Psoas muscle (tissue), 8 donors: ENCODE results near the gene TMEM140. TPM values are rescaled to one million over a fixed set of nuclear protein-coding genes. Genes with fewer than 3 reads are reported as not detected.

Source experiments
- ATAC-seq, 4 donors: fragments of 200-7000 bp; cut with Tn5 transposase; one replicate each; pipeline ENCODE4 v1.9.1; 2020; ENCODE audit warnings: moderate library complexity in 3 of 4, mild to moderate bottlenecking in 2 of 4
- DNase-seq, 2 donors: peaks; one replicate each; pipeline ENCODE4 v3.0.0-alpha.2; 2020
- H3K27ac ChIP-seq: fragments of 200-600 bp; one replicate; pipeline ENCODE4 v1.8.0; 2022
- H3K27me3 ChIP-seq, 3 donors: fragments of 200-600 bp in 1 of 3; one replicate each; pipeline versions ENCODE4 v1.6.1 to v1.8.0; 2013 to 2022; ENCODE audit warnings: low read length in 2 of 3, mild to moderate bottlenecking in 2 of 3, moderate library complexity in 1 of 3; ENCODE audit not compliant: insufficient read depth in 3 of 3
- H3K36me3 ChIP-seq, 2 donors: fragments of 200-600 bp in 1 of 2; one replicate each; pipeline versions ENCODE4 v1.6.1 to v1.8.0; 2013 to 2022; ENCODE audit warnings: low read depth in 1 of 2, mild to moderate bottlenecking in 1 of 2, moderate library complexity in 1 of 2; ENCODE audit not compliant: insufficient read depth in 1 of 2
- H3K4me1 ChIP-seq: fragments of 200-600 bp; one replicate; pipeline ENCODE4 v1.8.0; 2022
- H3K4me3 ChIP-seq: fragments of 200-600 bp; one replicate; pipeline ENCODE4 v1.8.0; 2022; ENCODE audit warnings: mild to moderate bottlenecking
- H3K9me3 ChIP-seq: fragments of 200-600 bp; one replicate; pipeline ENCODE4 v1.8.0; 2022
- WGBS, 3 donors: extraction: QIAGEN DNeasy Blood & Tissue Kit; methylation state at CpG; one replicate each; pipeline versions ENCODE4 v1.1.6 to v1.1.7; 2013; 5-methylcytosine and 5-hydroxymethylcytosine counted together
- intact Hi-C, 2 donors: fragments of 100-400 bp; cut with DNase I; formaldehyde crosslinking; loops; one replicate each; pipeline versions ENCODE4 v1.11.0 to v1.14.2; 2022
- polyA plus RNA-seq, 3 donors: library from polyadenylated mRNA; stranded (reverse); fragments of 200-250 nt; gene quantifications; one replicate each; pipeline ENCODE4 v1.2.3, GENCODE V29; 2013
- total RNA-seq, 4 donors: library from RNA; stranded (reverse); fragmentation: NEBNext Ultra II Directional in 2 of 4; extraction: Animal tissue kit (Norgen Biotek cat#: 25700) in 2 of 4; gene quantifications; one replicate each; pipeline versions ENCODE4 v1.2.1 to v1.2.4, GENCODE V29; 2021 to 2023
- TF ChIP-seq, protein P1 (sequence below): fragments of 200-600 bp; IDR thresholded peaks from one replicate; pipeline ENCODE4 v1.8.0; 2022; ENCODE audit warnings: antibody characterized with exemption
- donor health status: healthy with polysubstance abuse.
- donor health status: DM: no; HTN: no; CAD: no; lungs with moderate emphysema.
- donor health status: Bipolar disorder and iron deficiency.
- donor health status: healthy.
- donor health status: DM: yes; HTN: yes; CAD: no.
- donor health status: DM: no; HTN: no; CAD: no.
- donor health status: DM: no; HTN: no; CAD: no.
- donor health status: DM: yes; HTN: yes; CAD: no.

TMEM140 gene
- total and polyA plus RNA-seq, 7 donors: 25.4 to 106 (median 67.0) TPM

DNA sequence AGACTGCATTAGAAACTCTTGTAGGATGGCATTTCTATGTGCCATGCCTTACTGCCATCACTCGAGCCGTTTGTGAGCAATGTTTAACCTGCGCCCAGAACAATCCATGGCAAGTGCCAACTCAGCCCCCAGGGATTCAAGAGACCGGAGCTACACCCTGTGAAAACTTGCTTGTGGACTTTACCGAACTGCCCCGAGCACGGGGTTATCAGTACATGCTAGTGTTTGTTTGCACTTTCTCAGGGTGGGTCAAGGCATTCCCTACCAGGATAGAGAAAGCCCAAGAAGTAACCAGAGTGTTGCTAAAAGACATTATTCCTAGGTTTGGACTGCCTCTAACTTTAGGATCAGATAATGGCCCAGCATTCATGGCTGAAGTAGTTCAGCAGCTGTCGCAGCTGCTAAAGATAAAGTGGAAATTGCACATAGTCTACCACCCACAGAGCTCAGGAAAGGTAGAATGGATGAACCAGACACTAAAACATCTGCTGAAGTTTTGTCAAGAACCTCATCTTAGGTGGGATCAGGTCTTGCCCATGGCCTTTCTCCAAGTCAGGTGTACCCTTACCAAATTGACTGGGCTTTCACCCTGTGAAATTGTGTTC, 31.6 kb downstream of the TMEM140 start:
- no peak for ATAC-seq

DNA sequence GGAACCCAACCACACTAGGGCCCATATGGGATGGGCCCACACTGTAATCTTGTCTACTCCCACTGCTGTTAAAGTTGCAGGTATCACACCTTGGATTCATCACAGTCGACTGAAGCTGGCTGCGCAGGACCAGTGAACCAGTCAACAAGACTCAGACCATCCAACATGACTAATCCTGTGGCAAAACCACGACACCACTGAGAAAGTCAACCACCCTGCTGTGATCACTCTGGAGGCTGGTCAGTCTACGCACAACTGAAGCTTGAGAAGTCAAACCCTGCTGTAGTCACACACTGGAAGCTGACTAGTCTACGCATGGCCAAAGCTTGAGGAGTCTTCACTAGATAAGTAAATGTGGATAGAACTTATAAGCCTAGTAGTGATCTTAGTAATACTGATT, 32.2 kb downstream of the TMEM140 start:
- Histone ChIP-seq H3K9me3 (peaks cover 16% of the 10 kb centered on the region), H3K27me3 (no peaks in the 10 kb centered on the region), H3K4me3 (no peak overlapping the region), H3K36me3 (peaks cover 2 to 100% of the 10 kb centered on the region in 2 donors), H3K4me1 (no peaks in the 10 kb centered on the region), H3K27ac (no peak overlapping the region)
- ATAC-seq (no peak), DNase-seq (no peak)
- intact Hi-C loops: no loop called here
- 96 to 99% (median 96%) methylated on average over 5 of the region's 5 CpGs for WGBS, 3 donors
- TF ChIP-seq, protein P1, sequence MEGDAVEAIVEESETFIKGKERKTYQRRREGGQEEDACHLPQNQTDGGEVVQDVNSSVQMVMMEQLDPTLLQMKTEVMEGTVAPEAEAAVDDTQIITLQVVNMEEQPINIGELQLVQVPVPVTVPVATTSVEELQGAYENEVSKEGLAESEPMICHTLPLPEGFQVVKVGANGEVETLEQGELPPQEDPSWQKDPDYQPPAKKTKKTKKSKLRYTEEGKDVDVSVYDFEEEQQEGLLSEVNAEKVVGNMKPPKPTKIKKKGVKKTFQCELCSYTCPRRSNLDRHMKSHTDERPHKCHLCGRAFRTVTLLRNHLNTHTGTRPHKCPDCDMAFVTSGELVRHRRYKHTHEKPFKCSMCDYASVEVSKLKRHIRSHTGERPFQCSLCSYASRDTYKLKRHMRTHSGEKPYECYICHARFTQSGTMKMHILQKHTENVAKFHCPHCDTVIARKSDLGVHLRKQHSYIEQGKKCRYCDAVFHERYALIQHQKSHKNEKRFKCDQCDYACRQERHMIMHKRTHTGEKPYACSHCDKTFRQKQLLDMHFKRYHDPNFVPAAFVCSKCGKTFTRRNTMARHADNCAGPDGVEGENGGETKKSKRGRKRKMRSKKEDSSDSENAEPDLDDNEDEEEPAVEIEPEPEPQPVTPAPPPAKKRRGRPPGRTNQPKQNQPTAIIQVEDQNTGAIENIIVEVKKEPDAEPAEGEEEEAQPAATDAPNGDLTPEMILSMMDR: no peak

More for the DNA sequence above, 31.6 kb downstream of the TMEM140 start:
- intact Hi-C loops: loop anchor here in 1 of 2 donors (10.0 kb wide), 1 partner anchor 505 kb away; no protein-coding TSS in a partner anchor
- Histone ChIP-seq H3K27ac (no peak overlapping the region), H3K4me1 (no peaks in the 10 kb centered on the region), H3K36me3 (peaks cover 2 to 99% of the 10 kb centered on the region in 2 donors), H3K9me3 (peaks cover 16% of the 10 kb centered on the region), H3K4me3 (no peak overlapping the region), H3K27me3 (no peaks in the 10 kb centered on the region)
- DNase-seq: no peak
- TF ChIP-seq, protein P1: no peak
- WGBS, 3 donors: 93 to 96% (median 94%) methylated on average over 8 of the region's 8 CpGs

DNA sequence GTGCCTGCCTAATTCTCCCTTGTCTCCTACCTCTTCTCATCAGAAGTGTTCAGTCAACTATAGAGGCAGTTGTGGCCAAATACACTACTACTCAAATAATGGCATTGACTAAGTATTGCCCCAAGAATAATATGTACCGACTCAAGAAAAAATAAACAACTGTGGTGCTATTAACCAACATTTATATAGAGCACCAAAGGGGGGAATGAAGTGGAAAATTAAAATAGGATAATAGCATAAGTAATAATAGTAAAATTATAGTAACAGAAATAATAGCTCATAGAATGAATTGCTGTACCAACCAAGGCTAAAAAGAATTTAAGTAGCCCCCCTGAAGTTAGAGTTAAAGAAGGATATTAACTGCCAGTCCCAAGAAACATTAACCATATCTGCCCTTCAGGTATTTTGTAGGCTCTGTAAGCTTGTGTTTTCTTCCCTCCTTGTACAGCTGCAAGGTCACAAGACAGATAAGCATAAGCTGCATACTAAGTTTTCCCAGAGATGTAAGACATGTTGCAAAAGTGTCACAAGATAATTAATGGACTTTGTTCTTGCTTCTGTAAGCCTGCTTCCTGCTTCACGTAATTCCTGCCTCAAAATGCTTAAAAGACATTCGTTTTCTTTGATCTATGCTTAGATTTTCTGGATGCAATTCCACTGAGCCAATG, 33.5 kb downstream of the TMEM140 start:
- H3K4me3 ChIP-seq: no peak overlapping the region
- H3K4me1 ChIP-seq: no peaks in the 10 kb centered on the region
- no peaks in the 10 kb centered on the region for H3K27me3 ChIP-seq
- peaks cover 16% of the 10 kb centered on the region for H3K9me3 ChIP-seq
- 91 to 98% (median 93%) methylated on average over 3 of the region's 3 CpGs for WGBS, 3 donors
- H3K27ac ChIP-seq: no peak overlapping the region
- DNase-seq: no peak
- intact Hi-C loops: no loop called here
- no peak for ATAC-seq
- TF ChIP-seq, protein P1: no peak
- H3K36me3 ChIP-seq: peaks cover 2 to 100% of the 10 kb centered on the region in 2 donors

DNA sequence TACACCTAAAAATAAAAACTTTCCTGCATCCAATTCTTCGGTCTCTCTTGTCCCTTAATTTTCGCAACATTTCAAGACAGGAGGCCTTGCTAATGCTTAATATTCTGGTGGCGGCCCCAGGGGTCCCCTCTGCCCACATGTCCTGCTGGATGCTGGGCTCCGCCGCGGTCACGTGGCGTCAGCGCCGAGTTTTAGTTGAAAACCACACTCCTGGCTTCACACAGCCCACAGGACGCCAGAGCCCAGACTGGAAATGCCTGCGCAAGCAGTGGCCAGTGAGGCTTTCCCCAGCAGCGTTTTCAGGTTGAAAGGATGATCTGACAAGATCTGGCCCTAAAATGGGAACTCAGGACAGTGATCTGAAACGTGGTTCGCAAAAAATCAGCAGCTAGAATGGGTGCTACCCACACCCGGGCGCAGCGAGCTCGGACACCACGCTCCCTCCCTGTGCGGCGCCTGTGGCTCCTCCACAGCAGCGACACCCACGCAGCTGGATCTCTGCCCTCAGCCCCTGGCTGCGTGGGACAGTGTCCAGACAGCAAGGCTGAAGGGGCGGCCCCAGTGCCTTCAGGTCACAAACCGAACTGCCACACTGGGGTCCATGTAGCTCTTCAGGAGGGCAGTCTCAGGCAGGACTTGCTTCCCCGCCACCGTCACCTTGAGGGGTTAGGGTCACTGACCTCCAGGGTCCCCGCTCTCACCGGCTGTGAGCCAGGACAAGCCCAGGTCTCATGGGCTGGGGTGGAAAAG, 34.2 kb downstream of the TMEM140 start:
- Histone ChIP-seq H3K27me3 (no peaks in the 10 kb centered on the region), H3K9me3 (peaks cover 16% of the 10 kb centered on the region), H3K27ac (no peak overlapping the region), H3K4me1 (no peaks in the 10 kb centered on the region), H3K36me3 (peaks cover 2 to 100% of the 10 kb centered on the region in 2 donors), H3K4me3 (no peak overlapping the region)
- intact Hi-C loops: no loop called here
- WGBS, 3 donors: 98% methylated on average over 31 of the region's 31 CpGs
- TF ChIP-seq, protein P1: no peak
- DNase-seq (no peak), ATAC-seq (no peak)
